ENCODE results near the gene HYAL2.

The HYAL2 gene

GRCh38 chr3:50268703-50269451 is 53.7 kb downstream of the HYAL2 start, which contains the start of gene SEMA3B:
TSS of gene SEMA3B (plus strand) at chr3:50269147. CDS start at chr3:50269241, 94 bp downstream.
- DNase-seq, result peak; percentile 42

- no peak for DNase-seq
Observed at GRCh38 chr3:50268276-50268675, 54.3 kb downstream of the HYAL2 start.

Data from NCI-H69 (cell line).